ENCODE measurements around the gene KDM5D. TPM values are rescaled to one million over a fixed set of nuclear protein-coding genes. Genes with fewer than 3 reads are reported as not detected.

The KDM5D gene
- total RNA-seq, result under 0.01 and 17.2 TPM in 2 replicates

GRCh38 chrY:19744381-19745378, at the start of gene KDM5D:
Gene KDM5D, minus strand, starts transcription at chrY:19744726. Its CDS starts 192 bp downstream, at chrY:19744534.

All from epithelial cell of umbilical artery (primary cell).